SU-DHL-6 (cell line): ENCODE measurements around the gene MOCS3.

Experiments used
- H2AFZ ChIP-seq: fragments of 200-600 bp; sonication (generic); 2 replicates; pipeline ENCODE4 v1.6.1; 2014; ENCODE audit warnings: low read depth, mild to moderate bottlenecking, moderate library complexity, mixed read lengths, antibody characterized with exemption, low read length; ENCODE audit not compliant: severe bottlenecking
- H3F3A ChIP-seq: fragments of 200-600 bp; shearing (Covaris generic); 2 replicates; pipeline ENCODE4 v1.6.0; 2016; ENCODE audit warnings: antibody characterized with exemption, mild to moderate bottlenecking; ENCODE audit not compliant: insufficient read depth
- H3K27ac ChIP-seq: fragments of 200-600 bp; sonication (generic); 2 replicates; pipeline ENCODE4 v1.5.1; 2016; ENCODE audit warnings: low read depth, mild to moderate bottlenecking, low read length, moderate library complexity, mixed read lengths
- H3K27me3 ChIP-seq: fragments of 200-600 bp; sonication (generic), shearing (Covaris generic); 2 replicates; pipeline ENCODE4 v1.6.0; 2014; ENCODE audit warnings: mild to moderate bottlenecking, low read length
- H3K36me3 ChIP-seq: fragments of 200-600 bp; sonication (generic); 2 replicates; pipeline ENCODE4 v1.6.1; 2014; ENCODE audit warnings: mild to moderate bottlenecking, low read length, mixed read lengths
- H3K4me2 ChIP-seq: fragments of 300-600, 200-600 bp; shearing (Covaris generic), sonication (generic); 2 replicates; pipeline ENCODE4 v1.6.0; 2014; ENCODE audit warnings: low read length, low read depth, mild to moderate bottlenecking; ENCODE audit not compliant: poor library complexity, severe bottlenecking
- H3K4me3 ChIP-seq: fragments of 200-600 bp; sonication (generic); 2 replicates; pipeline ENCODE4 v1.5.1; 2014; ENCODE audit warnings: antibody characterized with exemption, low read length, mild to moderate bottlenecking, mixed read lengths; ENCODE audit not compliant: insufficient read depth, poor library complexity, severe bottlenecking
- H3K79me2 ChIP-seq: fragments of 200-600 bp; sonication (generic); 2 replicates; pipeline ENCODE4 v1.6.1; 2014; ENCODE audit warnings: mild to moderate bottlenecking, low read length, moderate library complexity; ENCODE audit not compliant: insufficient read depth
- H3K9ac ChIP-seq: fragments of 200-600 bp; sonication (generic); 2 replicates; pipeline ENCODE4 v1.7.0; 2014; ENCODE audit warnings: mild to moderate bottlenecking, low read length
- H3K9me2 ChIP-seq: fragments of 200-600 bp; sonication (generic); replicated peaks from 2 replicates; pipeline ENCODE4 v1.6.1; 2014; ENCODE audit warnings: low read length; ENCODE audit not compliant: insufficient read depth
- H3K9me3 ChIP-seq: fragments of 200-600 bp; sonication (generic); 2 replicates; pipeline ENCODE4 v1.6.1; 2014; ENCODE audit warnings: low read length, mixed read lengths; ENCODE audit not compliant: insufficient read depth
- H4K20me1 ChIP-seq: fragments of 200-600 bp; sonication (generic); 2 replicates; pipeline ENCODE4 v1.6.1; 2014; ENCODE audit warnings: low read depth, mild to moderate bottlenecking, antibody characterized with exemption, low read length, moderate library complexity, mixed read lengths
- EZH2phosphoT487 ChIP-seq: fragments of 200-600 bp; sonication (generic), shearing (Covaris generic); conservative IDR thresholded peaks from 2 replicates; pipeline ENCODE4 v1.6.1; 2018; ENCODE audit warnings: mild to moderate bottlenecking, antibody characterized with exemption, low read length, moderate library complexity, mixed read lengths
- TF ChIP-seq, protein P1 (sequence below): fragments of 200-600 bp; sonication (generic); IDR thresholded peaks from one replicate; pipeline ENCODE4 v1.5.1; 2017; ENCODE audit warnings: antibody characterized with exemption, mild to moderate bottlenecking, low read length, moderate library complexity; ENCODE audit not compliant: insufficient read depth, poor library complexity, severe bottlenecking

MOCS3 gene

DNA sequence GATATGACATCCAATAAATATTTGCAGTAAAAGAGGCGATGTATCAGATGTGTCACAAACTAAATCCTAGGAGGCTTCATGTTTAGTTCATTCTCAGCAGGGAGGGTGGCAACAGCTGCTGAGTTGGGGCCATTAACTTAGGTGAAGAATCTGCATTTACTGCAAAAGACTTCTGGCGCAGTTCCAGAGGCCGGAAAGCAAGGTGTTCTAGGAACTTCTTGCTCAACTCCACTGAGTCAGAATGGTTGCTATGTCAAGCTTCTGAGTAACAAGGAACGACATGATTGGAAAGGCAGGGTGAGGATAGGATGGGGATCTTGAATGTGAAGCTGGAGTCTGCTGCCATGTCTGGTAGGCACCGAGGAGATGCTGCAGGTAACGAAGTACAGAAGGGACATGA, 39.1 kb upstream of the MOCS3 start:
- Histone ChIP-seq H3K36me3 (peaks cover 27% of the 10 kb centered on the region), H4K20me1 (peaks cover 59% of the 10 kb centered on the region)

GRCh38 chr20:50920997-50921396, 37.6 kb upstream of the MOCS3 start:
- Histone ChIP-seq H3F3A (peaks cover 21% of the 10 kb centered on the region), H3K4me2 (peak overlapping the region; percentile 2), H3K4me3 (no peak overlapping the region), H3K9me2 (no peaks in the 10 kb centered on the region), H3K27me3 (no peaks in the 10 kb centered on the region), H3K9me3 (no peaks in the 10 kb centered on the region), H3K27ac (no peak overlapping the region), H2AFZ (no peak overlapping the region), H3K36me3 (peaks cover 22% of the 10 kb centered on the region), H3K79me2 (peaks cover 99% of the 10 kb centered on the region), H3K9ac (no peak overlapping the region), H4K20me1 (peaks cover 63% of the 10 kb centered on the region)
- TF ChIP-seq EZH2phosphoT487 = no peak
- TF ChIP-seq, protein P1, sequence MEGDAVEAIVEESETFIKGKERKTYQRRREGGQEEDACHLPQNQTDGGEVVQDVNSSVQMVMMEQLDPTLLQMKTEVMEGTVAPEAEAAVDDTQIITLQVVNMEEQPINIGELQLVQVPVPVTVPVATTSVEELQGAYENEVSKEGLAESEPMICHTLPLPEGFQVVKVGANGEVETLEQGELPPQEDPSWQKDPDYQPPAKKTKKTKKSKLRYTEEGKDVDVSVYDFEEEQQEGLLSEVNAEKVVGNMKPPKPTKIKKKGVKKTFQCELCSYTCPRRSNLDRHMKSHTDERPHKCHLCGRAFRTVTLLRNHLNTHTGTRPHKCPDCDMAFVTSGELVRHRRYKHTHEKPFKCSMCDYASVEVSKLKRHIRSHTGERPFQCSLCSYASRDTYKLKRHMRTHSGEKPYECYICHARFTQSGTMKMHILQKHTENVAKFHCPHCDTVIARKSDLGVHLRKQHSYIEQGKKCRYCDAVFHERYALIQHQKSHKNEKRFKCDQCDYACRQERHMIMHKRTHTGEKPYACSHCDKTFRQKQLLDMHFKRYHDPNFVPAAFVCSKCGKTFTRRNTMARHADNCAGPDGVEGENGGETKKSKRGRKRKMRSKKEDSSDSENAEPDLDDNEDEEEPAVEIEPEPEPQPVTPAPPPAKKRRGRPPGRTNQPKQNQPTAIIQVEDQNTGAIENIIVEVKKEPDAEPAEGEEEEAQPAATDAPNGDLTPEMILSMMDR = no peak

More for the DNA sequence above, 39.1 kb upstream of the MOCS3 start:
- Histone ChIP-seq H3K9me3 (no peaks in the 10 kb centered on the region), H3K4me2 (no peak overlapping the region), H3K79me2 (peaks cover 99% of the 10 kb centered on the region), H2AFZ (no peak overlapping the region), H3K27me3 (no peaks in the 10 kb centered on the region), H3F3A (peaks cover 21% of the 10 kb centered on the region), H3K9me2 (no peaks in the 10 kb centered on the region), H3K27ac (no peak overlapping the region), H3K4me3 (no peak overlapping the region), H3K9ac (no peak overlapping the region)
- TF ChIP-seq, protein P1 = no peak
- TF ChIP-seq EZH2phosphoT487 = no peak

GRCh38 chr20:50921803-50922501, 36.7 kb upstream of the MOCS3 start:
- Histone ChIP-seq H3K27ac (no peak overlapping the region), H3K27me3 (no peaks in the 10 kb centered on the region), H3K9me2 (no peaks in the 10 kb centered on the region), H3K79me2 (peaks cover 99% of the 10 kb centered on the region), H2AFZ (no peak overlapping the region), H3K9me3 (no peaks in the 10 kb centered on the region), H3K4me2 (peak overlapping the region; percentile 8), H4K20me1 (peaks cover 63% of the 10 kb centered on the region), H3K9ac (no peak overlapping the region), H3K4me3 (no peak overlapping the region), H3K36me3 (peaks cover 31% of the 10 kb centered on the region), H3F3A (peaks cover 21% of the 10 kb centered on the region)
- TF ChIP-seq, protein P1 = no peak
